ENCODE results near the gene MRPL45.

DNA sequence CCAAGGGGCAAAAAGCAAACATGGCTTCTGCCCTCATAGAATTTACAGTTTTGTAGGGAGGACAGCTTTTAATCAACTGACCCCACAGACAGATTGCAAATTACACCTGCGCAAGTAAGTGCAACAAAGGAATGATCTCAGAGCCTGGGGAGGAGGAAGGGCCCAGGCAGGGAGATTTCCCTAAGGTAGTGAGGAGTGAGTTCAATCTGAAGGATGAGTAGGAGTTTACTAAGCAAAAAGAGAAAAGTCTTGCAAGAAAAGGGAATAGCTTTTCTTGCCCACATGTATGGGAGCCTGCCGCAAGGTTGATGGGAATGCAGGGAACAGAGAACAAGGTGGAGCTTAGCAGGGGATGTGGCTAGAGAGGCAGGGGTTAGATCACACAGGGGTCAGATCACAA lies 53.1 kb downstream of the MRPL45 start:
- TF ChIP-seq POLR2A (IDR thresholded peaks at IDR 0.05), result no peak
- TF ChIP-seq CTCF (IDR thresholded peaks at IDR 0.05), result no peak
- TF ChIP-seq POLR2AphosphoS5 (IDR thresholded peaks at IDR 0.05), result no peak
- no peak for TF ChIP-seq EP300 (IDR thresholded peaks at IDR 0.05)
